ENCODE results near the gene CARM1. TPM values are rescaled to one million over a fixed set of nuclear protein-coding genes. Genes with fewer than 3 reads are reported as not detected.

Gene CARM1
- total RNA-seq, 1 experiment from 2014 or later = 103 TPM

GRCh38 chr19:10885201-10886169, 14.1 kb downstream of the CARM1 start:
- intact Hi-C loops (cut with micrococcal nuclease) = no loop called here
- Histone ChIP-seq H3K36me3 (ENCODE audit: control insufficient read depth in 1 of 2, insufficient read depth in 2 of 2, low read length in 2 of 2) (no peaks in the 10 kb centered on the region), H3K4me1 (ENCODE audit: control insufficient read depth in 1 of 2, insufficient read depth in 2 of 2, low read length in 2 of 2) (peaks cover 22 to 79% of the 10 kb centered on the region in 2 experiments), H3K79me2 (ENCODE audit: insufficient read depth, low read length) (peaks cover 92% of the 10 kb centered on the region), H3K27ac (ENCODE audit: low read depth, low read length) (no peak overlapping the region), H3K9ac (ENCODE audit: low read length) (no peak overlapping the region), H4K20me1 (ENCODE audit: insufficient read depth) (peaks cover 5% of the 10 kb centered on the region; the same call in 1 of the 2 replicates), H3K4me2 (ENCODE audit: low read length) (no peak overlapping the region), H2AFZ (ENCODE audit: low read depth, low read length, poor library complexity, severe bottlenecking) (no peak overlapping the region), H3K27me3 (ENCODE audit: insufficient read depth, low read length) (no peaks in the 10 kb centered on the region), H3K9me3 (ENCODE audit: control insufficient read depth in 1 of 2, insufficient read depth in 1 of 2, low read depth in 1 of 2, low read length in 2 of 2) (no peaks in the 10 kb centered on the region), H3K9me2 (ENCODE audit: insufficient read depth) (no peaks in the 10 kb centered on the region), H3K4me3 (replicated peaks in 1 of 2; ENCODE audit: low read depth in 1 of 2, low read length in 2 of 2) (no peak overlapping the region)
- no peak for DNase-seq (ENCODE audit: low read depth, low spot score)
- no TSS peak for BruUV-seq (replicated peaks)
- ATAC-seq = no peak
- ChIA-PET RAD21 (ENCODE audit: low non-redundant PET in 1 of 2, low total read pairs in 2 of 2, uncharacterized antibody in 2 of 2, unreplicated experiment in 2 of 2) (no interaction called here), CTCF (interaction anchor here (1.6 kb wide), 1 partner anchor 14 kb away, joined by 7 read pairs; no protein-coding TSS in a partner anchor), POLR2A (interaction anchor here (0.7 kb wide), 2 partner anchors 21 to 551 kb away, joined by 3 read pairs; no protein-coding TSS in a partner anchor)
- TF ChIP-seq SP1 (IDR thresholded peaks at IDR 0.05; ENCODE audit: low read depth) (no peak), SRF (IDR thresholded peaks at IDR 0.05; ENCODE audit: low read depth) (no peak), TCF7L2 (IDR thresholded peaks at IDR 0.05; ENCODE audit: borderline replicate concordance, extremely low read depth, insufficient read depth, insufficient read length) (no peak), SIN3A (IDR thresholded peaks at IDR 0.05; ENCODE audit: low read depth) (no peak), EGR1 (IDR thresholded peaks at IDR 0.05; ENCODE audit: low read depth) (no peak), YY1 (IDR thresholded peaks at IDR 0.05; ENCODE audit: extremely low read depth, insufficient replicate concordance, low read depth, low read length) (no peak), MAX (IDR thresholded peaks at IDR 0.05) (no peak), POLR2A (IDR thresholded peaks at IDR 0.05; ENCODE audit: borderline replicate concordance, extremely low read depth, insufficient read depth, insufficient read length) (no peak), EZH2phosphoT487 (IDR thresholded peaks at IDR 0.05; ENCODE audit: borderline replicate concordance) (no peak), ZFX (IDR thresholded peaks at IDR 0.05) (no peak), ZNF274 (IDR thresholded peaks at IDR 0.05; ENCODE audit: low read depth, low read length) (no peak), FOSL1 (IDR thresholded peaks at IDR 0.05; ENCODE audit: low read depth) (no peak)
